Spleen (tissue), 7 donors: ENCODE measurements around the gene IVNS1ABP.

Experiments used
- POLR2A ChIP-seq, 3 donors: fragments of 450-650 bp; IDR thresholded peaks; one replicate each; pipeline ENCODE4 v1.5.1; 2017; ENCODE audit warnings: antibody characterized with exemption in 3 of 3, mild to moderate bottlenecking in 1 of 3
- TF ChIP-seq, protein P1 (sequence below), 11 experiments: fragments of 200-600 bp in 7 of 11; fragments of 450-650 bp in 4 of 11; sonication (generic) in 4 of 11; IDR thresholded peaks in 8 of 11; conservative IDR thresholded peaks in 3 of 11; 1 replicate in 7 of 11; 2 replicates in 4 of 11; pipeline versions ENCODE4 v1.4.0 to v1.8.0; 2016 to 2021; ENCODE audit warnings: antibody characterized with exemption in 11 of 11, inconsistent platforms in 4 of 11, mild to moderate bottlenecking in 1 of 11
- donor health status: DM: no; HTN: no; CAD: no; lungs with moderate emphysema.
- donor health status: DM: no; HTN: no; CAD: no.
- donor health status: DM: no; HTN: no; CAD: no.

GRCh38 chr1:185297982-185298381, 19.1 kb downstream of the IVNS1ABP start:
- TF ChIP-seq, protein P1, sequence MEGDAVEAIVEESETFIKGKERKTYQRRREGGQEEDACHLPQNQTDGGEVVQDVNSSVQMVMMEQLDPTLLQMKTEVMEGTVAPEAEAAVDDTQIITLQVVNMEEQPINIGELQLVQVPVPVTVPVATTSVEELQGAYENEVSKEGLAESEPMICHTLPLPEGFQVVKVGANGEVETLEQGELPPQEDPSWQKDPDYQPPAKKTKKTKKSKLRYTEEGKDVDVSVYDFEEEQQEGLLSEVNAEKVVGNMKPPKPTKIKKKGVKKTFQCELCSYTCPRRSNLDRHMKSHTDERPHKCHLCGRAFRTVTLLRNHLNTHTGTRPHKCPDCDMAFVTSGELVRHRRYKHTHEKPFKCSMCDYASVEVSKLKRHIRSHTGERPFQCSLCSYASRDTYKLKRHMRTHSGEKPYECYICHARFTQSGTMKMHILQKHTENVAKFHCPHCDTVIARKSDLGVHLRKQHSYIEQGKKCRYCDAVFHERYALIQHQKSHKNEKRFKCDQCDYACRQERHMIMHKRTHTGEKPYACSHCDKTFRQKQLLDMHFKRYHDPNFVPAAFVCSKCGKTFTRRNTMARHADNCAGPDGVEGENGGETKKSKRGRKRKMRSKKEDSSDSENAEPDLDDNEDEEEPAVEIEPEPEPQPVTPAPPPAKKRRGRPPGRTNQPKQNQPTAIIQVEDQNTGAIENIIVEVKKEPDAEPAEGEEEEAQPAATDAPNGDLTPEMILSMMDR (IDR thresholded peaks at IDR 0.05 in 8 of 11, conservative IDR thresholded peaks at IDR 0.05 in 3 of 11): no peak
- no peak for TF ChIP-seq POLR2A (IDR thresholded peaks at IDR 0.05)
